ENCODE results near the gene RCC1.
"Not testable (repeated sequence)": the region's sequence is repeated elsewhere in the genome, so short reads cannot be mapped to it uniquely, and the experiment has no call there.

The RCC1 gene, protein sequence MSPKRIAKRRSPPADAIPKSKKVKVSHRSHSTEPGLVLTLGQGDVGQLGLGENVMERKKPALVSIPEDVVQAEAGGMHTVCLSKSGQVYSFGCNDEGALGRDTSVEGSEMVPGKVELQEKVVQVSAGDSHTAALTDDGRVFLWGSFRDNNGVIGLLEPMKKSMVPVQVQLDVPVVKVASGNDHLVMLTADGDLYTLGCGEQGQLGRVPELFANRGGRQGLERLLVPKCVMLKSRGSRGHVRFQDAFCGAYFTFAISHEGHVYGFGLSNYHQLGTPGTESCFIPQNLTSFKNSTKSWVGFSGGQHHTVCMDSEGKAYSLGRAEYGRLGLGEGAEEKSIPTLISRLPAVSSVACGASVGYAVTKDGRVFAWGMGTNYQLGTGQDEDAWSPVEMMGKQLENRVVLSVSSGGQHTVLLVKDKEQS

DNA sequence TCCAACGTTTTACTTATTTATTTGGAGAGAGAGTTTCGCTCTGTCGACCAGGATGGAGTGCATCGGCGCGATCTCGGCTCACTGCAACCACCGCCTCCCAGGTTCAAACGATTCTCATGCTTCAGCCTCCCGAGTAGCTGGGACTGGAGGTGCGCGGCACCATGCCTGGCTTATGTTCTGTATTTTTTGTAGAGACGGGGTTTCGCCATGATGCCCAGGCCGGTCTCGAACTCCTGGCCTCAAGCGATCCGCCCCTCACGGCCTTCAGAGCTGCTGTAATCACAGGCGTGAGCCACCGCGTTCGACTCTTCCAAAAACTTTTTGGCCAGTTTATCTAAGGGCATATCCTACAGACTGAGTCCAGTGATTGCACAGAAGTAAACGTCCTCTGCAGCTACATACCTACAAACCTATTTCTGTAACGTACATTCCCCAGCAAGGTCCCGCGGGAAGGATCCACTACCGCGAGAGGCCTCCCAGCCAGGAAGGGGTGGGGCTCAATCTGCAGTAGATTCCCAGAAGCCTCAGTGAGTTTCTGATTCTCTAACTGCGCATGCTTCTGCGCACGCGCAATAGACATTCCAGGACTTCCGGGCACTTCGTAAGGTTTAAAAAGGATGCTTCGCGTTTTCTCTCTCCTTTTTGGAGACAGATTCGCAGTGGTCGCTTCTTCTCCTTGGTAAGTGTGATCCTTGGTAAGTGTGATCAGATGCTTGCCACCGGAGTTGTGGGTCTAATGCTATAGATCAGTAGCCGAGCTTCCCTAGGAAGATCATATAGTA is at the start of gene RCC1:
Gene RCC1, plus strand, starts transcription at position 638 of the 782 bp plus-strand sequence. CDS start 23,824 bp downstream, outside the sequence.
- DNase-seq = peak; percentile 98

DNA sequence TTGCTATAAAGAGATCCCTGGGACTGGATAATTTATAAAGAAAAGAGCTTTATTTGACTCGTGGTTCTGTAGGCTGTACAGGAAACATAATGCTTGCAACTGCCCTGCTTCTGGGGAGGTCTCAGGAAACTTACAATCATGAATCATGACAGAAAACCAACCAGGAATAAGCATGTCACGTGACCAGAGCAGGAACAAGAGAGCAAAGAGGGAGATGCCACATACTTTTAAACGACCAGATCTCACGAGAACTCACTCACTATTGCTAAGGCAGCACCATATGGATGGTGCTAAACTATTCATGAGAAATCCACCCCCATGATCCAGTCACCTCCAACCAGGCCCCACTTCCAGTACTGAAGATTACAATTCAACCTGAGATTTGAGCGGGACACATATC is 49.8 kb upstream of the RCC1 start:
- no peak for DNase-seq

GRCh38 chr1:28457678-28458077 is 48.2 kb upstream of the RCC1 start:
- DNase-seq = no peak

GRCh38 chr1:28458237-28459228 is 47.3 kb upstream of the RCC1 start:
- no peak for DNase-seq

DNA sequence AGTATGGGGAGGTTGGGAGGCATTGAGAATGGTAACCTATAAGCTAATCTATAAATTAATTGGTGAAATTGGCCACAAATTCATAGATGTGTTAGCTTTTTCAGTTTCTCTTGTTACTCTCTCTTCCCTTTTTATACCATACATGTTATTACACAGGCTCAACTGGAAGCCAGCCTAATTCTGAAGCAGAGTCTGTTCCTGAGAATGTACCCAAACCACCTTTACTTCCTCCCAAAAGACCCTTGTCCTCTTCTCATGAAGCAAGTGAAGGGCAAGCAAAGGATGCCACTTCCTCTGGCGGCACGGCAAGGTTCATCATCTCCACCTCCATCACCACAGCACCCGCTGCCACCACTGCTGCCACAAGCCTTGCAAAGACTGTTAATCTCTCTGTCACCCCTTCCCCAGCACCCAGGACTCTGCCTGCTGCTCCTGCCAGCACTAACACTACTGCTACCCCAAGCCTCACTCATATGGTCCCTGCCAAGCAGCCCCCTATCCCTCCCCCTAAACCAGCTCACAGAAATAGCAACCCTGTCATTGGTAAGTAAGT is 39.5 kb upstream of the RCC1 start:
- DNase-seq = no peak

DNA sequence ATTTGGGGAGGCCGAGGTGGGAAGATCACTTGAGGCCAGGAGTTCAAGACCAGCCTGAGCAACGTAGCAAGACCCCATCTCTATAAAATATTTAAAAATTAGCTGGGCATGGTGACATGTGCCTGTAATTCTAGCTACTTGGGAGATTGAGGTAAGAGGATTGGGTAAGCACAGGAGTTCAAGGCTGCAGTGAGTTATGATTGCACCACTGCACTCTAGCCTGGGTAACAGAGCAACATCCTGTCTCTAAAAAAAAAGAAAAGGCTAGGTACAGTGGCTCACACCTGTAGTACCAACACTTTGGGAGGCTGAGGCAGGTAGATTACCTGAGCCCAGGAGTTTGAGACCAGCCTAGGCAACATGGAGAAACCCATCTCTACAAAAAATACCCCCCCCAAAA is 35.7 kb upstream of the RCC1 start:
- DNase-seq = no peak

GRCh38 chr1:28479497-28479896 is 26.3 kb upstream of the RCC1 start:
- DNase-seq = not testable (repeated sequence)

DNA sequence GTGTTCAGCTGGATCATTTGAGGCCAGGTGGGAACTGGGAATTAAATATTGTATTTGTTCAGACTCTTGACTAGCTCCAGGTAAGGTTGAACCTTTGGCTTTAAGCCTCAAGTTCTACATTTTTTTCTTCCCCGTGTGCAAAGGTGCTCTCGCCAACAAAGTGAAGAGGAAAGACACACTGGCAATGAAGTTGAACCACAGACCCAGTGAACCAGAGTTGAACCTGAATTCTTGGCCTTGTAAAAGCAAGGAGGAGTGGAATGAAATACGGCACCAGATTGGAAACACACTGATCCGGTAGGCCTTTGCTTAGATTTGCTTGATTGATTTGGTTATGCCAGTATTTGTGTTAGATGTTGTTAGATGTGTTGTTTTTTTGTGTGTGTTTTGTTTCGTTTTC is 25.5 kb upstream of the RCC1 start:
- DNase-seq = no peak

DNA sequence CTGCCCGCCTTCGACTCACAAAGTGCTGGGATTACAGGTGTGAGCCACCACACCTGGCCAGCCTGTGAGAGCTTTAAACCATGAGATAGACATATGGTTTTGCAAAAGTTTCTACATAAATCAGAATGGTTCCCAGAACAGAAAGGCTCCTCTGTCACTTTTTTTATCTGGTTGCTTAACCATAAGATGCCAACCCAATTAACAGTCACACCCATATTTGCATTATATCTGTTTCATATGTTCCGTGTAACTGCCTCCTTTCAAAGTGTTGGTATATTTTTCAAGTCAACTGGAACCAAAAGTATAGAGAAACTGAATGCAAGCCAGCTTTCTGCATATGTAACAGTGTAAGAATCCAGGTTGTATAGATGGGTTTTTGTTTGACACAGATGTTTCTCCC is 23.7 kb upstream of the RCC1 start:
- no peak for DNase-seq

DNA sequence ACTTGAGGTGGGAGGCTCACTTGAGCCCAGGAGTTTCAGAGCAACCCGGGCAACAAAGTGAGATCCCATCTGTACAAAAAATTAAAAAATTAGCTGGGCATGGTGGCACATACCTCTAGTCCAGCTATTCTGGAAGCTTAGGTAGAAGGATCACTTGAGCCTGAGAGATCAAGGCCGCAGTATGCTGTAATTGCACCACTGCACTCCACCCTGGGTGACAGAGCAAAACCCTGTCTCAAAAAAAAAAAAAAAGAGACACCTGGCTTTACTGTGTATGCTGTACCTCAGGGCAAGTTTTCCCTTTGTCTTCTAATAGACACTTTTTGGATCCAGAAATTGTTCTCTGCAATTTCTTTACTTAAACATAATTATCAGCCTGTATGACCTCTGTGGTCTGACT is 23.1 kb upstream of the RCC1 start:
- DNase-seq = no peak

GRCh38 chr1:28494737-28495136 is 11.1 kb upstream of the RCC1 start:
- no peak for DNase-seq

DNA sequence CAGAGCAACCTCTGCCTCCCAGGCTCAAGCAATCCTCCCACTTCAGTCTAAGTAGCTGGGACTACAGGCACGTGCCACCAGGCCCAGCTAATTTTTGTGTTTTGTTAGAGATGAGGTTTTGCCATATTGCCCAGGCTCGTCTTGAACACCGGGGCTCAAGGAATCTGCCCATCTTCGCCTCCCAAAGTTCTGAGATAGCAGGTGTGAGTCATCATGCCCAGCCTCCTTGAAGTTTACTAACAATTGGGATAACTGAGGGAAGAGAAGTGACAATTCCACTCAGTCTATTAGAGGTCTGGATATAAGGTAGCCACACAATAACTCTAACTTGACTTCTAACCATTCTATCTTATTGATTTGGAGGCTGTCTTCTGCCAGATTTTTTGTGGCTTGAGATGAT is 6.3 kb upstream of the RCC1 start:
- no peak for DNase-seq

- DNase-seq = no peak
These were observed 3.9 kb upstream of the RCC1 start for GRCh38 chr1:28501925-28502324.

DNA sequence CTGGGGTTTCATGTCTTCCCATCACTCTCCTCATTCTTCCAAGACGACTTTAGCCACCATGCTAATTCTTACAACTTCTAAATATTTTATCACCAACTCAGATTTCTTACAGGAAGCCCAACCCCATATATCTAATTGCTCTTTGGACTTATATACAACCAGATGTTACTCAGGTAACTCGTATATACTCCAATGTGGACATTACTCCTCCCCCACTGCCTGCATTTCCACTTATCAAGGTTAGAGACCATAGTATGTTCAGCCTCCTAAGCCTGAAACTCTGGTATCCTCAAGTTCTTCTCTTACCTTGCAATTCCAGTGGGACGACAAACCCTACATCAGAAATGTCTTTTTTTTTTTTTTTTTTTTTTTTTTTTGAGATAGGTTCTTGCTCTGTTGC is 2.7 kb upstream of the RCC1 start:
- DNase-seq = no peak

DNA sequence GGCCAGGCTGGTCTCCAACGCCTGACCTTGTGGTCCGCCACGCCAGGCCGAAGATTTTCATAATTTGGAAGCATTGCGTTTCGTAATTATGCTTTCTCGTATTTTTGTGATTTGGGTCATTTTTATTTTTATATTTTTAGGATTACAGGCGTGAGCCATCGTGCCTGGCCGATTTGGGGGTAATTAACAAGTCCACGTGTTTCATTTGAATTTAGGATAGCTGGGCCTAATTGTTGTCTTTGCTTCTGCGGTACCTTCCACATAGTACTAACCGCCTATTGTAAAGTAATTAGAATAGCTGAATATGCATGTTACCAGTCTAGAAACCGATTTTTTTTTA is 1.0 kb downstream of the RCC1 start:
- no peak for DNase-seq

GRCh38 chr1:28507247-28507645 is 1.4 kb downstream of the RCC1 start:
- DNase-seq = no peak

DNA sequence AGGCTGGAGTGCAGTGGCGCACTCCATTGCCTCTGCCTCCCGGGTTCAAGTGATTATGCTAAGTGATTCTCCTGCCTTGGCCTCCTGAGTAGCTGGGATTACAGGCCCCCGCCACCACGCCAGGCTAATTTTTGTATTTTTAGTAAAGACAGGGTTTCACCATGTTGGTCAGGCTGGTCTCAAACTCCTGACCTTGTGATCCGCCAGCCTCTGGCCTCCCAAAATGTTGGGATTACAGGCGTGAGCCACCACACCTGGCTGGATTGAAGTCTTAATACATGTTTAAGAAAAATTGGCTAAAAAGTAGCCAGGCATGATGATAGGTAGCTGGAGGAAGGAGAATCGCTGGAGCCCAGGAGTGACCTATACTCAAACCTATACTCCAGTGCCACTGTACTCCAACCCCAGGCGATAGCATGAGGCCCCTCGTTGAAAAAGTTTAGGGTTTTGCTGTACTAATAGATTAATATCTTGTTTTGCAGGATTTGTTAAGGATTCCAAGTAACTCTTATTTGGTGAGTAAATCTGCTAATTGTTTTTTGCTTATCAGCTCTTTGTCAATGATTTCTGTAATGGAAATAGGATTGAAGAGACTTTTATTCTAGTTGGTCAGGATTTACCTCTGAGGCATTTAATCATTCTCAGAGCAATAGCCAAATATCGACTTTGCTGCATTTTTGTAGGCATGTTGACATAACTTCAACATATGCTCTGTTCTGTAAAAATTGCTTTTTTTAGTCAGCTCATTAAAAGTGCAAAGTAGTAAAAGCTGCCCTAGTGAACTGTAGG is 2.0 kb downstream of the RCC1 start:
- no peak for DNase-seq

DNA sequence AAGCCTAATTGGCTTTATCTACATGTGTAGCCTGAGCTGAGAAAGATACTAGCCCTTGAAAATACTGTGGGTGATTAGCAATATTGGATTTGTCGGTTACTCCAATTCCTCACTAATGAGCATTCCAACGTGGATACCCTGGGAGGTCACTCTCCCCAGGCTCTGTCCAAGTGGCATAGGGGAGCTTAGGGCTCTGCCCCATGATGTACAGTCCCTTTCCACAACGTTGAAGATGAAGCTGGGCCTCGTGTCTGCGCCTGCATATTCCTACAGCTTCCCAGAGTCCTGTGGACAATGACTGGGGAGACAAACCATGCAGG is 2.6 kb downstream of the RCC1 start:
- DNase-seq = no peak

DNA sequence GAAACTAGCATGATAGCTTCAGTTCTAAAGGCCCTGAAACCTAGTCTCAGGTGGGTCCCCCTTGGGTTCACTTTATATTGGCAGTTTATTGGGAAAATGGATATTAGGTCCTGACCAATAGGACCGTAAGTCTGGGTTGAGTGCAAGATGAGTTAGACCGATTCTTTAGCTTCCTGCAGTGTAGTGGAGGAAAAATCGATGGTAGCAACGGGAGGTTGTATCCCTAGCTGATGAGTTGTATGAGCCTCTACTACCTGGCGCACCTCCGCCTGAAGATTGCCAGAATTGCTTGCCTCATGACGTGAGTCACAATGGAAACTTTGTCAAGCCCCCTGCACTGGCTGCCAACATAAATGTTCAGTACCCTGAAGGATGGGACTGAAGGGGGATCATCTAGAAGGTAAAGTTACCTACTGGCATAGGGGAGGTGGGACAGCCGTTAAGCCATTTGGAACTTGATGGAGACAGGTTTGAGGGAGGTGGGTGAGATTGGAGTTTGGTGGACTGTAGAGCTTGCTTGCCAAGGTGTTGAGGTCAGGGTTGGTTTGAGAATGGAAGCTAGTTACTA is 3.9 kb downstream of the RCC1 start:
- DNase-seq = no peak

DNA sequence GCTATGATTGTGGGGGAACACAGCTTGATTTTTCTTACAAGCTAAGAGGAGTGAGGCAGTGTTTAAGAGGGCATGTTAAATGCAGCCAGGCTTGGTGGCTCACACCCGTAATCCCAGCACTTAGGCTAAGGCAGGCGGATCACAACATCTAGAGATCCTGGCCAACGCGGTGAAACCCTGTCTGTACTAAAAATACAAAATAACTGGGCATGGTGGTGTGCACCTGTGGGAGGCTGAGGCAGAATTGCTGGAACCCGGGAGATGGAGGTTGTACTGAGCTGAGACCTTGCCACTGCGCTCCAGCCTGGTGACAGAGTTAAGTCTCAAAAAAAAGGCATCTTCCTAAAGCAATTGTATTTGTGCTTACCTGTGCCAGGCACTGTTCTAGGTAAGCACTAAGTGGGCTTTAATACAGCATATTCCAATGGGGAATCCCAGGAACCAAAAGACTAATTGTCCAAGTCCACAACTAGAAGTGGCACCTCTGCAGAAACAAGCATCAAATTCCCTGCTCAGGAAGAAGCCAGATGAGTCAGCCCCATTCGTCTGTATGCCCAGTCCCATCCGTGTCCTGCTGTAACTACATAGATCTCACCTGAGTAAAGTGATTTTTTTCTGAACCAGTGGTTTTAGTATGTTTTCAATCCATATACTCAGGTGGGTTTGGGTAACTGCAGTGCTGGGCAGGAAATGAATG is 4.6 kb downstream of the RCC1 start:
- no peak for DNase-seq

- no peak for DNase-seq
These were observed 5.2 kb downstream of the RCC1 start for GRCh38 chr1:28510970-28511440.

Data from DMS79 (cell line).